Activated T-helper 1 cell treated with anti-CD3 and anti-CD28 coated beads, Interleukin-12 subunit alpha, Interleukin-12 subunit beta, Interleukin-2, Interleukin-4 antibody, amounts not matched to agents 30 ng/mL and 10 ng/mL and 1 ng/mL, durations not matched to agents 14 hours and 24 hours and 36 hours (primary cell): ENCODE measurements around the gene MYO3A. TPM values are rescaled to one million over a fixed set of nuclear protein-coding genes. Genes with fewer than 3 reads are reported as not detected.

Source experiments
- DNase-seq: peaks from one replicate; pipeline ENCODE4 v3.0.0; 2021; ENCODE audit warnings: low spot score
- H3K27ac Mint-ChIP-seq: one replicate; pipeline ENCODE4 v1.8.0; 2021; ENCODE audit warnings: mild to moderate bottlenecking, mixed read lengths
- H3K27me3 Mint-ChIP-seq: one replicate; pipeline ENCODE4 v1.8.0; 2022; ENCODE audit warnings: mild to moderate bottlenecking, moderate library complexity, mixed read lengths; ENCODE audit not compliant: insufficient read depth
- H3K36me3 Mint-ChIP-seq: one replicate; pipeline ENCODE4 v1.8.0; 2021; ENCODE audit warnings: low read depth, mixed read lengths
- H3K4me1 Mint-ChIP-seq: one replicate; pipeline ENCODE4 v1.8.0; 2021; ENCODE audit warnings: low read depth, mixed read lengths
- H3K4me3 Mint-ChIP-seq: one replicate; pipeline ENCODE4 v1.8.0; 2021; ENCODE audit warnings: mild to moderate bottlenecking, moderate library complexity, mixed read lengths
- H3K9me3 Mint-ChIP-seq: one replicate; pipeline ENCODE4 v1.8.0; 2021; ENCODE audit warnings: mixed read lengths
- intact Hi-C: fragments of 100-400 bp; cut with micrococcal nuclease; formaldehyde crosslinking; loops from one replicate; pipeline ENCODE4 v1.15.1; 2024
- total RNA-seq: library from RNA; stranded (reverse); gene quantifications from 2 replicates; pipeline ENCODE4 v1.2.3, GENCODE V29; 2022

The MYO3A gene
- total RNA-seq, 1 donor from 2014 or later, result not detected

- no peak for DNase-seq
- peaks cover 25% of the 10 kb centered on the region for H3K27me3 Mint-ChIP-seq
- intact Hi-C loops, result no loop called here
- no peaks in the 10 kb centered on the region for H3K36me3 Mint-ChIP-seq
- H3K4me1 Mint-ChIP-seq, result no peaks in the 10 kb centered on the region
- no peaks in the 10 kb centered on the region for H3K9me3 Mint-ChIP-seq
- H3K27ac Mint-ChIP-seq, result no peak overlapping the region
- H3K4me3 Mint-ChIP-seq, result no peak overlapping the region
Observed at GRCh38 chr10:25938405-25938804, 4.4 kb downstream of the MYO3A start.

- Mint-ChIP-seq H3K4me3 (no peak overlapping the region), H3K27ac (no peak overlapping the region), H3K9me3 (no peaks in the 10 kb centered on the region), H3K36me3 (no peaks in the 10 kb centered on the region), H3K27me3 (peaks cover 8% of the 10 kb centered on the region), H3K4me1 (no peaks in the 10 kb centered on the region)
- intact Hi-C loops, result no loop called here
- DNase-seq, result no peak
Observed at GRCh38 chr10:25944771-25945170, 10.7 kb downstream of the MYO3A start.

GRCh38 chr10:25952857-25953256 lies 18.8 kb downstream of the MYO3A start:
- DNase-seq, result no peak
- intact Hi-C loops, result no loop called here
- Mint-ChIP-seq H3K27ac (no peak overlapping the region), H3K36me3 (no peaks in the 10 kb centered on the region), H3K27me3 (peaks cover under 1% of the 10 kb centered on the region), H3K4me1 (no peaks in the 10 kb centered on the region), H3K4me3 (no peak overlapping the region), H3K9me3 (no peaks in the 10 kb centered on the region)

- intact Hi-C loops, result no loop called here
- no peaks in the 10 kb centered on the region for H3K4me1 Mint-ChIP-seq
- no peak overlapping the region for H3K27ac Mint-ChIP-seq
- H3K4me3 Mint-ChIP-seq, result no peak overlapping the region
- no peaks in the 10 kb centered on the region for H3K9me3 Mint-ChIP-seq
- H3K27me3 Mint-ChIP-seq, result no peaks in the 10 kb centered on the region
- H3K36me3 Mint-ChIP-seq, result no peaks in the 10 kb centered on the region
- no peak for DNase-seq
Observed at GRCh38 chr10:25954851-25955250, 20.8 kb downstream of the MYO3A start.

GRCh38 chr10:25959540-25960232 lies 25.7 kb downstream of the MYO3A start:
- Mint-ChIP-seq H3K4me1 (no peaks in the 10 kb centered on the region), H3K27ac (no peak overlapping the region), H3K36me3 (no peaks in the 10 kb centered on the region), H3K9me3 (no peaks in the 10 kb centered on the region), H3K4me3 (no peak overlapping the region), H3K27me3 (no peaks in the 10 kb centered on the region)
- no peak for DNase-seq
- intact Hi-C loops, result no loop called here

- Mint-ChIP-seq H3K36me3 (no peaks in the 10 kb centered on the region), H3K4me3 (no peak overlapping the region), H3K9me3 (no peaks in the 10 kb centered on the region), H3K4me1 (no peaks in the 10 kb centered on the region), H3K27ac (no peak overlapping the region), H3K27me3 (peaks cover 2% of the 10 kb centered on the region)
- no peak for DNase-seq
- intact Hi-C loops, result no loop called here
Observed at GRCh38 chr10:25965584-25965983, 31.6 kb downstream of the MYO3A start.

GRCh38 chr10:25966844-25967243 lies 32.8 kb downstream of the MYO3A start:
- no peaks in the 10 kb centered on the region for H3K36me3 Mint-ChIP-seq
- no peaks in the 10 kb centered on the region for H3K9me3 Mint-ChIP-seq
- H3K27ac Mint-ChIP-seq, result no peak overlapping the region
- intact Hi-C loops, result no loop called here
- H3K4me3 Mint-ChIP-seq, result no peak overlapping the region
- H3K4me1 Mint-ChIP-seq, result no peaks in the 10 kb centered on the region
- peaks cover 2% of the 10 kb centered on the region for H3K27me3 Mint-ChIP-seq
- no peak for DNase-seq

GRCh38 chr10:25972631-25973030 lies 38.6 kb downstream of the MYO3A start:
- no peaks in the 10 kb centered on the region for H3K27me3 Mint-ChIP-seq
- no peaks in the 10 kb centered on the region for H3K36me3 Mint-ChIP-seq
- DNase-seq, result no peak
- H3K9me3 Mint-ChIP-seq, result no peaks in the 10 kb centered on the region
- H3K4me1 Mint-ChIP-seq, result no peaks in the 10 kb centered on the region
- no peak overlapping the region for H3K4me3 Mint-ChIP-seq
- H3K27ac Mint-ChIP-seq, result no peak overlapping the region
- intact Hi-C loops, result no loop called here

GRCh38 chr10:25974897-25975459 lies 40.9 kb downstream of the MYO3A start:
- Mint-ChIP-seq H3K9me3 (no peaks in the 10 kb centered on the region), H3K4me3 (no peak overlapping the region), H3K27ac (no peak overlapping the region), H3K36me3 (no peaks in the 10 kb centered on the region), H3K4me1 (no peaks in the 10 kb centered on the region), H3K27me3 (no peaks in the 10 kb centered on the region)
- intact Hi-C loops, result no loop called here
- no peak for DNase-seq

GRCh38 chr10:25978771-25979170 lies 44.7 kb downstream of the MYO3A start:
- H3K27me3 Mint-ChIP-seq, result no peaks in the 10 kb centered on the region

GRCh38 chr10:25982107-25982506 lies 48.1 kb downstream of the MYO3A start:
- Mint-ChIP-seq H3K36me3 (no peaks in the 10 kb centered on the region), H3K4me1 (no peaks in the 10 kb centered on the region), H3K27ac (no peak overlapping the region), H3K27me3 (no peaks in the 10 kb centered on the region), H3K9me3 (no peaks in the 10 kb centered on the region), H3K4me3 (no peak overlapping the region)
- no peak for DNase-seq
- intact Hi-C loops, result no loop called here

More at GRCh38 chr10:25978771-25979170, 44.7 kb downstream of the MYO3A start:
- H3K4me3 Mint-ChIP-seq, result no peak overlapping the region
- intact Hi-C loops, result no loop called here
- no peaks in the 10 kb centered on the region for H3K9me3 Mint-ChIP-seq
- H3K36me3 Mint-ChIP-seq, result no peaks in the 10 kb centered on the region
- DNase-seq, result no peak
- no peaks in the 10 kb centered on the region for H3K4me1 Mint-ChIP-seq
- no peak overlapping the region for H3K27ac Mint-ChIP-seq

- DNase-seq, result no peak
- intact Hi-C loops, result no loop called here
- H3K4me3 Mint-ChIP-seq, result no peak overlapping the region
- H3K27me3 Mint-ChIP-seq, result no peaks in the 10 kb centered on the region
- no peaks in the 10 kb centered on the region for H3K4me1 Mint-ChIP-seq
- no peaks in the 10 kb centered on the region for H3K36me3 Mint-ChIP-seq
- H3K27ac Mint-ChIP-seq, result no peak overlapping the region
- no peaks in the 10 kb centered on the region for H3K9me3 Mint-ChIP-seq
Observed at GRCh38 chr10:25988583-25988982, 54.6 kb downstream of the MYO3A start.

- Mint-ChIP-seq H3K9me3 (no peaks in the 10 kb centered on the region), H3K4me3 (no peak overlapping the region), H3K27ac (no peak overlapping the region), H3K27me3 (no peaks in the 10 kb centered on the region), H3K36me3 (no peaks in the 10 kb centered on the region), H3K4me1 (no peaks in the 10 kb centered on the region)
- intact Hi-C loops, result no loop called here
- no peak for DNase-seq
Observed at GRCh38 chr10:25989951-25990350, 55.9 kb downstream of the MYO3A start.
